Transverse colon (tissue), 4 donors: ENCODE data around the gene GVQW3. TPM values are rescaled to one million over a fixed set of nuclear protein-coding genes. Genes with fewer than 3 reads are reported as not detected.

Experiments used
- DNase-seq: peaks from one replicate; pipeline ENCODE4 v3.0.0-alpha.2; 2019
- H3K27ac ChIP-seq, 4 donors: fragments of 200-600 bp; sonication (generic); 2 replicates each; pipeline ENCODE4 v1.5.1; 2016 to 2018; ENCODE audit warnings: inconsistent platforms in 4 of 4
- H3K27me3 ChIP-seq: fragments of 200-600 bp; sonication (generic); 2 replicates; pipeline ENCODE4 v1.5.1; 2017; ENCODE audit warnings: inconsistent platforms
- H3K36me3 ChIP-seq, 4 donors: fragments of 200-600 bp; sonication (generic); 2 replicates each; pipeline ENCODE4 v1.5.1; 2017 to 2019; ENCODE audit warnings: inconsistent platforms in 4 of 4
- H3K4me1 ChIP-seq, 4 donors: fragments of 200-600 bp; sonication (generic); 2 replicates each; pipeline ENCODE4 v1.5.1; 2017 to 2020; ENCODE audit warnings: inconsistent platforms in 4 of 4
- H3K4me3 ChIP-seq, 4 donors: fragments of 200-600 bp; sonication (generic); 1 replicate in 1 of 4; 2 replicates in 3 of 4; pipeline versions ENCODE4 v1.5.1 to v1.6.1; 2017 to 2019; ENCODE audit warnings: inconsistent platforms in 4 of 4
- H3K9me3 ChIP-seq, 2 donors: fragments of 200-600 bp; sonication (generic); 2 replicates each; pipeline ENCODE4 v1.5.1; 2017 to 2019; ENCODE audit warnings: inconsistent platforms in 2 of 2
- EP300 ChIP-seq: sonication (generic); formaldehyde crosslinking; IDR thresholded peaks from one replicate; pipeline ENCODE4 v1.6.1; 2017; ENCODE audit warnings: antibody characterized with exemption, low read depth
- POLR2A ChIP-seq: fragments of 450-650 bp; IDR thresholded peaks from one replicate; pipeline ENCODE4 v1.6.1; 2016; ENCODE audit warnings: antibody characterized with exemption, mild to moderate bottlenecking, moderate library complexity
- POLR2AphosphoS5 ChIP-seq, 3 donors: sonication (generic); formaldehyde crosslinking; IDR thresholded peaks; one replicate each; pipeline ENCODE4 v1.6.1; 2016; ENCODE audit warnings: antibody characterized with exemption in 3 of 3
- WGBS, 2 donors: methylation state at CpG; one replicate each; pipeline ENCODE4 v1.1.5; 2018; ENCODE audit warnings: low coverage in 1 of 2; 5-methylcytosine and 5-hydroxymethylcytosine counted together
- in situ Hi-C, 4 donors: fragments of 200-750 bp; cut with MboI; loops; one replicate each; pipeline versions ENCODE4 v1.15.0 to v1.15.1; 2017; ENCODE audit warnings: low sequenced_read_pairs in 3 of 4, low pct_ligation_motif_present in 1 of 4, low pct_unique_long_range_greater_than_20kb in 1 of 4
- intact Hi-C: fragments of 100-400 bp; cut with DNase I; formaldehyde crosslinking; loops from one replicate; pipeline ENCODE4 v1.15.1; 2023; ENCODE audit warnings: low total_unique reads
- total RNA-seq, 4 donors: library from RNA; depleted of rRNA; stranded (reverse); fragments of >200 nt; gene quantifications; one replicate each; pipeline ENCODE4 v1.1.0, GENCODE V29; 2016
- TF ChIP-seq, protein P1 (sequence below), 5 experiments: fragments of 200-600 bp in 3 of 5; fragments of 450-650 bp in 2 of 5; sonication (generic) in 3 of 5; IDR thresholded peaks; 1 replicate in 2 of 5; 2 replicates in 3 of 5; pipeline ENCODE4 v1.5.1; 2016 to 2017; ENCODE audit warnings: antibody characterized with exemption in 5 of 5, inconsistent platforms in 3 of 5, mild to moderate bottlenecking in 2 of 5, moderate library complexity in 1 of 5

GVQW3 gene
- total RNA-seq, 4 donors from 2014 or later: 1.6 to 5.6 (median 4.3) TPM

DNA sequence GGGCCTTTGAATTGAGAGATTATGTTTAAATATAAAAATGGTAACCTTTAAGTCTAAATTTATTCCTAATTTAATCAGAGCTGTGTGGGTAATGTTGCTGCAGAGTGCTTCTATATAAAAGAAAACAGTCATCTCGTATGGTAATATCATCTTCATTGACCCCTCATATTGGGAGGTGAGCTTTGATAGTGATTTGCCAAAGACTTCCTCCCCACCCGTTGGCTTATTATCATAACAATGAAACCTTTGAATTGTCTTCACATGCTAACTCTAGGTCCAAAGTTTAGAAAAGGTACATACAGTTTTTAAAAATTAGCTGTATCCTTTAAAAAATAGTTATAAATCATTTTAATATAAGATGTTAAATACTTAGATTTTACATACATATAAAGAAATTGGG lies 67.4 kb downstream of the GVQW3 start:
- DNase-seq: no peak
- Histone ChIP-seq H3K36me3 (peaks cover 0 to 26% (median 4%) of the 10 kb centered on the region in 4 donors), H3K9me3 (no peaks in the 10 kb centered on the region), H3K27me3 (no peaks in the 10 kb centered on the region), H3K4me3 (no peak overlapping the region), H3K27ac (no peak overlapping the region), H3K4me1 (peaks cover 6 to 28% (median 10%) of the 10 kb centered on the region in 4 donors)
- TF ChIP-seq EP300: no peak
- TF ChIP-seq, protein P1, sequence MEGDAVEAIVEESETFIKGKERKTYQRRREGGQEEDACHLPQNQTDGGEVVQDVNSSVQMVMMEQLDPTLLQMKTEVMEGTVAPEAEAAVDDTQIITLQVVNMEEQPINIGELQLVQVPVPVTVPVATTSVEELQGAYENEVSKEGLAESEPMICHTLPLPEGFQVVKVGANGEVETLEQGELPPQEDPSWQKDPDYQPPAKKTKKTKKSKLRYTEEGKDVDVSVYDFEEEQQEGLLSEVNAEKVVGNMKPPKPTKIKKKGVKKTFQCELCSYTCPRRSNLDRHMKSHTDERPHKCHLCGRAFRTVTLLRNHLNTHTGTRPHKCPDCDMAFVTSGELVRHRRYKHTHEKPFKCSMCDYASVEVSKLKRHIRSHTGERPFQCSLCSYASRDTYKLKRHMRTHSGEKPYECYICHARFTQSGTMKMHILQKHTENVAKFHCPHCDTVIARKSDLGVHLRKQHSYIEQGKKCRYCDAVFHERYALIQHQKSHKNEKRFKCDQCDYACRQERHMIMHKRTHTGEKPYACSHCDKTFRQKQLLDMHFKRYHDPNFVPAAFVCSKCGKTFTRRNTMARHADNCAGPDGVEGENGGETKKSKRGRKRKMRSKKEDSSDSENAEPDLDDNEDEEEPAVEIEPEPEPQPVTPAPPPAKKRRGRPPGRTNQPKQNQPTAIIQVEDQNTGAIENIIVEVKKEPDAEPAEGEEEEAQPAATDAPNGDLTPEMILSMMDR (IDR thresholded peaks at IDR 0.05): no peak
- no peak for TF ChIP-seq POLR2A
- no peak for TF ChIP-seq POLR2AphosphoS5 (IDR thresholded peaks at IDR 0.05)
- WGBS, 2 donors: 21 to 37% methylated on average over 2 of the region's 2 CpGs
- in situ Hi-C loops (no loop called here), intact Hi-C loops (loop anchor here (10.0 kb wide), 1 partner anchor 1064 kb away; no protein-coding TSS in a partner anchor)

DNA sequence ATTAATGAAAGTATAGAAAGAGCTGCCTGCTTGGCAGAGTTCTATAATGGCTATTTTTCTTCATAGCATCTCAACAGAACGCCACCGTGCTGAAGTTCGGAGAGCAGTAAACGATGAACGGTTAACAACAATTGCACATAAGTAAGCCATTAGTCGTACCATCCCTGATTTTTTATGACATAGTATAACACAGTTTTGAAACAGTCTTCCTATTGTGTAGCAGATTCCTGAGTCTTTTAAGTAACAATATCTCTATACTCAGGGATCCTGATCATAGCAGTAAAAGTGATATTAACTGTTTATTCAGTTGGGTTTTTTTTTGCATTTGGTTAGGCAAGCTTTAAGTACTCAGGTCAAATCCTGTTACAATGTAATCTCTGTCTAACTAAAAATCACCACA lies 72.1 kb downstream of the GVQW3 start:
- Histone ChIP-seq H3K27me3 (no peaks in the 10 kb centered on the region), H3K9me3 (no peaks in the 10 kb centered on the region), H3K4me1 (peaks cover 0 to 15% (median 0%) of the 10 kb centered on the region in 4 donors), H3K27ac (peak overlapping the region in 2 of 4 donors; percentile 20 to 31), H3K4me3 (no peak overlapping the region), H3K36me3 (peaks cover 0 to 31% (median 4%) of the 10 kb centered on the region in 4 donors)
- peak; percentile 13 for DNase-seq
- in situ Hi-C loops (no loop called here), intact Hi-C loops (no loop called here)
- no peak for TF ChIP-seq EP300
- TF ChIP-seq, protein P1 (IDR thresholded peaks at IDR 0.05): no peak
- WGBS, 2 donors: 57 to 62% methylated on average over 6 of the region's 6 CpGs

DNA sequence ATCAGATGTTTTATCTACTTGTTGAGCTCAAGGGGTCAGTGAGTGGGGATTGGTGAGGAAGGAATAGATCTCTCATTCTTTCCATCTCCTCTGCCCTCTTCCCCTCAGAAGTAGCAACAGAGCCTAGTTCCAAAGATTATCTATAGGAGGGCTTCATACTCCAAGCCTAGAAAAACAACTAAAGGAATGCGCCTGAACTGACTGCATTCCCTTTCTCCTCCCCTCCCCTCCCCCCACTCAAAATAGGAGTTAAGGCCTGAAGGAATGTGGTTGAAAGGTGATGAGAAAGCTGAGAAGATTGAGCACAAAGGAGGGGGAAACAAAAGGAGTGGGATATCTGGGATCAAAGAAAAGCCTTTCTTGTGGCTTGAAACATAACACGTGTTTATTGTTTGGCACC lies 74.2 kb downstream of the GVQW3 start:
- H3K4me1 ChIP-seq: peaks cover 0 to 15% (median 0%) of the 10 kb centered on the region in 4 donors
- no peak overlapping the region for H3K27ac ChIP-seq
- H3K4me3 ChIP-seq: no peak overlapping the region
- no peaks in the 10 kb centered on the region for H3K27me3 ChIP-seq
- H3K36me3 ChIP-seq: peaks cover 0 to 31% (median 8%) of the 10 kb centered on the region in 4 donors
- DNase-seq: no peak
- intact Hi-C loops (no loop called here), in situ Hi-C loops (no loop called here)
- H3K9me3 ChIP-seq: no peaks in the 10 kb centered on the region
- WGBS, 2 donors: 78 to 79% methylated on average over 2 of the region's 2 CpGs
- no peak for TF ChIP-seq EP300
- TF ChIP-seq POLR2AphosphoS5 (IDR thresholded peaks at IDR 0.05): no peak
- no peak for TF ChIP-seq POLR2A
- TF ChIP-seq, protein P1 (IDR thresholded peaks at IDR 0.05): no peak

DNA sequence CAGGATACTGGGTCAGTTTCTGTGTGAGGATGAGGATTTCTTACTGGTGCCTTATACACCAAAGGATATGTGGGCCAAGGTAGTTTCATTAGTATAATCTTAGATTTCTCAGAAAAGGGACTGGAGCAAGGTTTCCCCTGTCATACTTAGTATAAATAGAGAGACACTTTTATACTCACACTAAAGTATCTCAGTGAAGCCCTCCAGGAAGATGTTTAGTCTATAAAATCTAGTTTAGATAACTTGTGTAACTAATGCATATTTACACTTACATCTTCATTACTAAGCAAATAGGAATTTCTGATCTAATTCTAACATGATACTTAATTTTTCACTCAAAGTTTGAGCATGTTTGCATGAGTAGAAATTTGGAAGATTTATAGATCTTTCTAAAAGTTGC lies 74.8 kb downstream of the GVQW3 start:
- TF ChIP-seq POLR2AphosphoS5 (IDR thresholded peaks at IDR 0.05) (no peak), EP300 (no peak), POLR2A (no peak)
- TF ChIP-seq, protein P1 (IDR thresholded peaks at IDR 0.05): no peak
- H3K27me3 ChIP-seq: no peaks in the 10 kb centered on the region
- DNase-seq: no peak
- no peaks in the 10 kb centered on the region for H3K9me3 ChIP-seq
- peaks cover 0 to 15% (median 0%) of the 10 kb centered on the region in 4 donors for H3K4me1 ChIP-seq
- in situ Hi-C loops: no loop called here
- peaks cover 0 to 35% (median 8%) of the 10 kb centered on the region in 4 donors for H3K36me3 ChIP-seq
- intact Hi-C loops: no loop called here
- no peak overlapping the region for H3K4me3 ChIP-seq
- no peak overlapping the region for H3K27ac ChIP-seq
